Hepatocyte (in vitro differentiated cells): ENCODE measurements around the gene ADAMTSL1.

Experiments used
- EZH2phosphoT487 ChIP-seq: fragments of 200-600 bp; sonication (generic); IDR thresholded peaks from one replicate; pipeline ENCODE4 v1.6.1; 2018; ENCODE audit warnings: antibody characterized with exemption, mild to moderate bottlenecking, low read depth, moderate library complexity; ENCODE audit not compliant: unreplicated experiment, severe bottlenecking
- TF ChIP-seq, protein P1 (sequence below): fragments of 200-600 bp; sonication (generic); IDR thresholded peaks from 2 replicates; pipeline ENCODE4 v1.5.1; 2016; ENCODE audit warnings: antibody characterized with exemption, mild to moderate bottlenecking; ENCODE audit not compliant: poor library complexity

- TF ChIP-seq, protein P1, sequence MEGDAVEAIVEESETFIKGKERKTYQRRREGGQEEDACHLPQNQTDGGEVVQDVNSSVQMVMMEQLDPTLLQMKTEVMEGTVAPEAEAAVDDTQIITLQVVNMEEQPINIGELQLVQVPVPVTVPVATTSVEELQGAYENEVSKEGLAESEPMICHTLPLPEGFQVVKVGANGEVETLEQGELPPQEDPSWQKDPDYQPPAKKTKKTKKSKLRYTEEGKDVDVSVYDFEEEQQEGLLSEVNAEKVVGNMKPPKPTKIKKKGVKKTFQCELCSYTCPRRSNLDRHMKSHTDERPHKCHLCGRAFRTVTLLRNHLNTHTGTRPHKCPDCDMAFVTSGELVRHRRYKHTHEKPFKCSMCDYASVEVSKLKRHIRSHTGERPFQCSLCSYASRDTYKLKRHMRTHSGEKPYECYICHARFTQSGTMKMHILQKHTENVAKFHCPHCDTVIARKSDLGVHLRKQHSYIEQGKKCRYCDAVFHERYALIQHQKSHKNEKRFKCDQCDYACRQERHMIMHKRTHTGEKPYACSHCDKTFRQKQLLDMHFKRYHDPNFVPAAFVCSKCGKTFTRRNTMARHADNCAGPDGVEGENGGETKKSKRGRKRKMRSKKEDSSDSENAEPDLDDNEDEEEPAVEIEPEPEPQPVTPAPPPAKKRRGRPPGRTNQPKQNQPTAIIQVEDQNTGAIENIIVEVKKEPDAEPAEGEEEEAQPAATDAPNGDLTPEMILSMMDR, result no peak
- TF ChIP-seq EZH2phosphoT487, result no peak
These were observed 478.0 kb downstream of the ADAMTSL1 start for GRCh38 chr9:18951936-18952335.
